Mesendoderm (in vitro differentiated cells): Measurements from ENCODE around the gene ARSI.

Source experiments
- DNase-seq: peaks from one replicate; pipeline ENCODE4 v3.0.0; 2013
- H2AK5ac ChIP-seq: 2 replicates; pipeline ENCODE4 v1.6.1; 2013; ENCODE audit warnings: low read length, inconsistent platforms
- H2BK120ac ChIP-seq: 2 replicates; pipeline ENCODE4 v1.6.1; 2013; ENCODE audit warnings: low read depth, mild to moderate bottlenecking, low read length, moderate library complexity, mixed read lengths
- H2BK15ac ChIP-seq: replicated peaks from 2 replicates; pipeline ENCODE4 v1.6.1; 2013; ENCODE audit warnings: low read depth, mild to moderate bottlenecking, moderate library complexity
- H2BK5ac ChIP-seq: 2 replicates; pipeline ENCODE4 v1.6.1; 2013; ENCODE audit warnings: low read length, inconsistent platforms
- H3K18ac ChIP-seq: 2 replicates; pipeline ENCODE4 v1.6.1; 2013; ENCODE audit warnings: mild to moderate bottlenecking, low read length, mixed read lengths
- H3K23ac ChIP-seq: one replicate; pipeline ENCODE4 v1.6.1; 2013; ENCODE audit warnings: low read length
- H3K27ac ChIP-seq: 2 replicates; pipeline ENCODE4 v1.5.1; 2013; ENCODE audit warnings: low read depth, mild to moderate bottlenecking, inconsistent platforms, low read length, moderate library complexity
- H3K27me3 ChIP-seq: 2 replicates; pipeline ENCODE4 v1.6.1; 2013; ENCODE audit warnings: low read length, control low read depth, mild to moderate bottlenecking, inconsistent platforms; ENCODE audit not compliant: insufficient read depth, poor library complexity
- H3K36me3 ChIP-seq: 2 replicates; pipeline ENCODE4 v1.6.1; 2013; ENCODE audit warnings: low read length, inconsistent platforms; ENCODE audit not compliant: control insufficient read depth, insufficient read depth
- H3K4ac ChIP-seq: one replicate; pipeline ENCODE4 v1.6.1; 2013; ENCODE audit warnings: low read depth, mild to moderate bottlenecking, low read length, moderate library complexity
- H3K4me1 ChIP-seq: 2 replicates; pipeline ENCODE4 v1.6.1; 2013; ENCODE audit warnings: low read depth, low read length, inconsistent platforms; ENCODE audit not compliant: control insufficient read depth
- H3K4me2 ChIP-seq: 2 replicates; pipeline ENCODE4 v1.6.1; 2013; ENCODE audit warnings: low read length
- H3K4me3 ChIP-seq: 2 replicates; pipeline ENCODE4 v1.5.1; 2013; ENCODE audit warnings: mild to moderate bottlenecking, low read length
- H3K56ac ChIP-seq: one replicate; pipeline ENCODE4 v1.6.1; 2013; ENCODE audit warnings: low read length
- H3K79me1 ChIP-seq: 2 replicates; pipeline ENCODE4 v1.6.1; 2013; ENCODE audit warnings: low read length, inconsistent platforms
- H3K79me2 ChIP-seq: 2 replicates; pipeline ENCODE4 v1.6.1; 2013; ENCODE audit warnings: mild to moderate bottlenecking, low read length; ENCODE audit not compliant: control insufficient read depth, insufficient read depth
- H3K9ac ChIP-seq: 2 replicates; pipeline ENCODE4 v1.6.1; 2013; ENCODE audit warnings: low read length, inconsistent platforms
- H4K5ac ChIP-seq: one replicate; pipeline ENCODE4 v1.6.1; 2013; ENCODE audit warnings: low read length
- H4K8ac ChIP-seq: one replicate; pipeline ENCODE4 v1.6.1; 2013; ENCODE audit warnings: low read depth, mild to moderate bottlenecking, control low read depth, low read length, moderate library complexity
- WGBS: extraction: QIAGEN DNeasy Blood & Tissue Kit; methylation state at CpG from one replicate; pipeline ENCODE4 v1.1.7; 2013; ENCODE audit warnings: low lambda C conversion rate, missing lambda C conversion rate; ENCODE audit not compliant: insufficient coverage; ENCODE audit errors: extremely low coverage; 5-methylcytosine and 5-hydroxymethylcytosine counted together

Gene ARSI

GRCh38 chr5:150264667-150265603 is 37.8 kb downstream of the ARSI start:
- Histone ChIP-seq H2AK5ac (no peak overlapping the region), H4K5ac (no peak overlapping the region)
- WGBS, result no CpG with 5 or more reads among the region's 23 CpGs

DNA sequence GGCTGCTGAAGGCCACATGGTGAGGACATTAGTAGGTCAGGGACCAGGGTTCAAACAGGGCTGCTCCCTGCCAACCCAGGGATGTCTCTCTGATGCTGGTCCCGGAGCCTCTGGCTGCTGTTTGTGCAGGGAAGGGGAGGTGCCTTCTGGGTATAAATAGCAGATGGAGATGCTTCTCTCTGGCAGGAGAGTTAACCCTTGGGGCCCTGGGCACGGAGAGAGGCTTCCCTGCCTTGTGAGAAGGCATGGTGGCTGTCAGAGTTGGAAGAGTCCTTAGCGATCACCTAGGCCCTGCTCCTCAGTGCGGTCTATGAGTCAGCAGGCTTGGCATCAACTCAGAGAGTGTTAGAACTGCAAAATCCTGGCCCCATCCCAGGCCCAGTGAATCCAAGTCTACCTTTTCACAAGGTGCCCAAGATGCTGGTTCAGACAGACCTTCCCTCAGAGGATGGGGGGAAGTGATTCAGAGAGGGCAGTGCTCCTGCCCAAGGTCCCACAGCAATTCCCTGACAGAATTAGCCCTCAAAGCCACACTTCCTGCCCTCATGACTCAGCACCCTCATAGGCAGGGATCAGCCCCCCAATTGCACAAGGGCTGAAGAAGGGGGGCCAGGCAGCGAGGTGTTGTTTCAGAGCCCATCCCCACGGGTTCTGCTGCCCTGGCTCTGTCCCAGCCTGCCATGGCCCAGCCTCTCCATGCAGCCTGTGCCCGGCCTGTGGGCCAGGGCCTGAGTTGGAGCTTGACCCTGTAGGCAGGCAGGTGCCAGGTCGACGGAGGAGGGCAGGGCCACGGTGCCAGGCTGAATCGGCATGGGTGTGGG is 38.7 kb downstream of the ARSI start:
- no peaks in the 10 kb centered on the region for H3K79me2 ChIP-seq
- no peaks in the 10 kb centered on the region for H3K27me3 ChIP-seq
- H3K18ac ChIP-seq, result no peak overlapping the region
- no peak overlapping the region for H2BK5ac ChIP-seq
- H3K4ac ChIP-seq, result no peak overlapping the region
- H3K4me2 ChIP-seq, result no peak overlapping the region
- H3K4me1 ChIP-seq, result no peaks in the 10 kb centered on the region
- no CpG with 5 or more reads among the region's 11 CpGs for WGBS
- H3K9ac ChIP-seq, result no peak overlapping the region
- H3K27ac ChIP-seq, result no peak overlapping the region
- H3K36me3 ChIP-seq, result no peaks in the 10 kb centered on the region
- no peak overlapping the region for H4K8ac ChIP-seq
- DNase-seq, result no peak
- no peak overlapping the region for H2AK5ac ChIP-seq
- H3K23ac ChIP-seq, result no peak overlapping the region
- H3K56ac ChIP-seq, result peak overlapping the region; percentile 3
- H2BK120ac ChIP-seq, result no peak overlapping the region
- H3K4me3 ChIP-seq, result no peak overlapping the region
- H2BK15ac ChIP-seq, result no peak overlapping the region
- no peaks in the 10 kb centered on the region for H3K79me1 ChIP-seq
- H4K5ac ChIP-seq, result no peak overlapping the region

More at GRCh38 chr5:150264667-150265603, 37.8 kb downstream of the ARSI start:
- no peak overlapping the region for H3K4me3 ChIP-seq
- DNase-seq, result no peak
- H3K23ac ChIP-seq, result no peak overlapping the region
- H4K8ac ChIP-seq, result no peak overlapping the region
- no peak overlapping the region for H3K18ac ChIP-seq
- H2BK5ac ChIP-seq, result no peak overlapping the region
- no peak overlapping the region for H3K4me2 ChIP-seq
- H3K36me3 ChIP-seq, result no peaks in the 10 kb centered on the region
- no peak overlapping the region for H2BK15ac ChIP-seq
- no peak overlapping the region for H3K4ac ChIP-seq
- H3K79me1 ChIP-seq, result no peaks in the 10 kb centered on the region
- no peaks in the 10 kb centered on the region for H3K79me2 ChIP-seq
- no peaks in the 10 kb centered on the region for H3K4me1 ChIP-seq
- H3K27ac ChIP-seq, result no peak overlapping the region
- no peak overlapping the region for H3K9ac ChIP-seq
- no peak overlapping the region for H3K56ac ChIP-seq
- H2BK120ac ChIP-seq, result no peak overlapping the region
- H3K27me3 ChIP-seq, result no peaks in the 10 kb centered on the region

DNA sequence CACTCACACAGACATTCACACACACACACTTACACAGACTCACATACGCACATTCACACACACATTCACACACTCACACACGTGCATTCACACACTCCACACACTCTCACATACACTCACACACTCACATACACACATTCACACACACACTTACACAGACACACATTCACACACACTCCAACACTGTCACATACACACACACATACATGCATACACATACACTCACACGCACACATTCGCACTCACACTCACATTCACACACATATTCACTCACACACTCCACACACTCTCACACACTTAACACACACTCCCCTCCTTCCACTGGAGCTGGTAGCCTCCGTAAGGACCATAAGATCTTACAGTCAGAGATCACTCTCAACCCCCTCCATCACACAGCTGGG is 39.3 kb downstream of the ARSI start:
- Histone ChIP-seq H3K18ac (no peak overlapping the region), H3K79me1 (no peaks in the 10 kb centered on the region), H2BK15ac (no peak overlapping the region), H3K27me3 (no peaks in the 10 kb centered on the region), H4K8ac (no peak overlapping the region), H3K56ac (no peak overlapping the region), H3K4ac (no peak overlapping the region), H2BK120ac (no peak overlapping the region), H2AK5ac (no peak overlapping the region), H3K79me2 (no peaks in the 10 kb centered on the region), H2BK5ac (no peak overlapping the region), H3K36me3 (no peaks in the 10 kb centered on the region), H3K4me3 (no peak overlapping the region), H3K4me1 (no peaks in the 10 kb centered on the region), H3K9ac (no peak overlapping the region), H3K27ac (no peak overlapping the region), H3K23ac (no peak overlapping the region), H3K4me2 (no peak overlapping the region), H4K5ac (no peak overlapping the region)
- no peak for DNase-seq
- WGBS, result 100% methylated on average over 4 of the region's 5 CpGs

DNA sequence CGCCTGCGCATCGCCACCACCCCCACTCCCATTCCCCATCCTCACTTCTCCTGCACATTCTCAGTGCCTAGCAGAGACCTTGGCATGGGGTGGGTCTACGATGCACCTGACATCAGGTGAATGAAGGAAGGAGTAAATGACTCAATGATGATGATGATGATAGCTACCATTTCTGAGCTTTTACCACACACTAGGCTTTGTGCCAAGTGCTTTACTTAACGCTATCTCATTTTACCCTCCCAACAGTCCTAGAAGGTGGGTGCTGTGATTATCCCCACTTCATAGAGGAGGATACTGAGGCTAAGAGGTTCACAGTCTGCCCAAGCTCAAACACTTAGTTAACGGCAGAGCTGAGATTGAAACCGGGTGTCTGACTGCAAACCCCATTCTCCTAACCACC is 40.2 kb downstream of the ARSI start:
- Histone ChIP-seq H4K8ac (no peak overlapping the region), H2AK5ac (no peak overlapping the region), H3K56ac (no peak overlapping the region), H3K36me3 (no peaks in the 10 kb centered on the region), H3K23ac (no peak overlapping the region), H3K27ac (no peak overlapping the region), H3K79me2 (no peaks in the 10 kb centered on the region), H3K4ac (no peak overlapping the region), H3K4me3 (no peak overlapping the region), H2BK5ac (no peak overlapping the region), H3K27me3 (no peaks in the 10 kb centered on the region), H2BK15ac (no peak overlapping the region), H4K5ac (no peak overlapping the region), H3K4me1 (no peaks in the 10 kb centered on the region), H3K79me1 (no peaks in the 10 kb centered on the region), H2BK120ac (no peak overlapping the region), H3K18ac (no peak overlapping the region), H3K9ac (no peak overlapping the region), H3K4me2 (no peak overlapping the region)
- no peak for DNase-seq
- no CpG with 5 or more reads among the region's 7 CpGs for WGBS

DNA sequence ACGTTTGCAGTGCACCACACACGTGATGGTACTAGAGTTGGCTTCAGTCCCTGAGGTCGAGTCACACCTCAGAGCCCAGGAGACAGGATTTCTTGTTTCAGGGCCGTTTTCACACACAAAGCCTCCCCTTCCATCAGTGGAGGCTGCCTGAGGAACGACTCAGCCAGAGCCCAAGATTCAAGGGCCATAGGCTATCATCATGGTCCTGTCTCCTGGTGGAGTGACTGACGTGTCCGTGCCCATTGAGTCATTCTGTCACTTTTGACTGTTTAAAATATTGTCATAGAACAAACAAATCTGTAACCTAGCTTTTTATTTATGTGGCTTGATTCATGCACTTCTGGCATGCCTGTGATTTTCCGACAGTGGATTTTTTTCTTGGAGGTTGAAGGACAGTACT is 41.5 kb downstream of the ARSI start:
- Histone ChIP-seq H3K23ac (no peak overlapping the region), H3K18ac (no peak overlapping the region), H2BK120ac (no peak overlapping the region), H3K36me3 (no peaks in the 10 kb centered on the region), H2BK5ac (no peak overlapping the region), H3K27me3 (no peaks in the 10 kb centered on the region), H3K56ac (no peak overlapping the region), H2AK5ac (no peak overlapping the region), H3K4me2 (no peak overlapping the region), H2BK15ac (no peak overlapping the region), H3K79me2 (no peaks in the 10 kb centered on the region), H3K4ac (no peak overlapping the region), H4K5ac (no peak overlapping the region), H3K79me1 (no peaks in the 10 kb centered on the region), H3K4me1 (no peaks in the 10 kb centered on the region), H3K4me3 (no peak overlapping the region), H4K8ac (no peak overlapping the region), H3K9ac (no peak overlapping the region), H3K27ac (no peak overlapping the region)
- DNase-seq, result no peak
- WGBS, result no CpG with 5 or more reads among the region's 8 CpGs
